ENCODE data around the gene RTTN. TPM values are rescaled to one million over a fixed set of nuclear protein-coding genes. Genes with fewer than 3 reads are reported as not detected.

The RTTN gene
- total and polyA plus RNA-seq, 2 of the 13 experiments (the other 11 are each of a cell fraction or from before 2014, with no cell fraction given): 5.4 to 18.7 TPM

- POLR2A ChIA-PET: no interaction called here
- no peaks in the 10 kb centered on the region for H3K27me3 ChIP-seq (ENCODE audit: control insufficient read depth in 1 of 2, insufficient read depth in 2 of 2, low read length in 2 of 2)
- peaks cover 13% of the 10 kb centered on the region for H3K4me1 ChIP-seq (ENCODE audit: insufficient read depth, low read length)
- no peaks in the 10 kb centered on the region for H4K20me1 ChIP-seq (ENCODE audit: insufficient read depth, low read length)
- H3K27ac ChIP-seq (ENCODE audit: extremely low read length, insufficient read depth, low read length): peak overlapping the region; percentile 19
- ATAC-seq: peak; percentile 56
- DNase-seq (ENCODE audit: low spot score): peak; percentile 58
- BruUV-seq (replicated peaks): no TSS peak
- in situ Hi-C loops (cut with HindIII; ENCODE audit: extremely low pct_ligation_motif_present, low pct_unique_long_range_greater_than_20kb): no loop called here
- peaks cover 2 to 22% of the 10 kb centered on the region in 2 experiments; a peak in 4 of 5 replicates for H3K36me3 ChIP-seq (replicated peaks in 1 of 2; ENCODE audit: control insufficient read depth in 1 of 2, insufficient read depth in 2 of 2, low read length in 2 of 2)
- H3K4me3 ChIP-seq (replicated peaks in 1 of 3; ENCODE audit: insufficient read depth in 1 of 3, low read depth in 2 of 3, low read length in 3 of 3): no peak overlapping the region
- no peaks in the 10 kb centered on the region for H3K9me3 ChIP-seq (ENCODE audit: low read length)
- no peak for FAIRE-seq
- intact Hi-C loops (cut with micrococcal nuclease; ENCODE audit: unreplicated experiment): no loop called here
- no peak overlapping the region for H3K4me2 ChIP-seq (ENCODE audit: low read depth, low read length)
- H3K79me2 ChIP-seq (ENCODE audit: insufficient read depth, low read length): no peaks in the 10 kb centered on the region
- 86% methylated on average over 1 of the region's 1 CpG for WGBS (ENCODE audit: low lambda C conversion rate)
- no peak overlapping the region for H2AFZ ChIP-seq (ENCODE audit: low read length)
- H3K9ac ChIP-seq (ENCODE audit: insufficient read depth, low read depth, low read length): no peak overlapping the region
- CTCF ChIA-PET (ENCODE audit: low intra/inter-chr PET ratio, low total read pairs): no interaction called here
- no peak for TF ChIP-seq FOSL1 (CRISPR knock-in tag; IDR thresholded peaks at IDR 0.05; ENCODE audit: borderline replicate concordance)
- TF ChIP-seq SIX4 (CRISPR knock-in tag; IDR thresholded peaks at IDR 0.05): peak; percentile 47; the same call in 1 of the 2 replicates
- TF ChIP-seq FOXA3 (CRISPR knock-in tag; IDR thresholded peaks at IDR 0.05): no peak
- TF ChIP-seq CAMTA2 (CRISPR knock-in tag; IDR thresholded peaks at IDR 0.05; ENCODE audit: borderline replicate concordance): no peak
- TF ChIP-seq ZXDC (CRISPR knock-in tag; IDR thresholded peaks at IDR 0.05): no peak
- TF ChIP-seq TBL1XR1 (IDR thresholded peaks at IDR 0.05; ENCODE audit: borderline replicate concordance, low read length, partially characterized antibody): peak; percentile 20
- TF ChIP-seq TEF (CRISPR knock-in tag; IDR thresholded peaks at IDR 0.05): peak; percentile 54; the same call in 1 of the 2 replicates
- TF ChIP-seq ZNF644 (CRISPR knock-in tag; IDR thresholded peaks at IDR 0.05; ENCODE audit: low read depth): 0 out of 2 replicates have a peak, but pooled peaks have one; percentile 18
- peak; percentile 39 for TF ChIP-seq ARID5B (CRISPR knock-in tag; IDR thresholded peaks at IDR 0.05)
- TF ChIP-seq SIX1 (CRISPR knock-in tag; IDR thresholded peaks at IDR 0.05; ENCODE audit: borderline replicate concordance): peak; percentile 87; the same call in 1 of the 2 replicates
- TF ChIP-seq ZFP91 (CRISPR knock-in tag; IDR thresholded peaks at IDR 0.05; ENCODE audit: borderline replicate concordance): no peak
- peak; percentile 35; the same call in 1 of the 2 replicates for TF ChIP-seq HOMEZ (CRISPR knock-in tag; IDR thresholded peaks at IDR 0.05; ENCODE audit: low read depth)
- TF ChIP-seq BCL6 (CRISPR knock-in tag; IDR thresholded peaks at IDR 0.05): peak; percentile 87
- TF ChIP-seq SKI (IDR thresholded peaks at IDR 0.05; ENCODE audit: partially characterized antibody): peak; percentile 12
- TF ChIP-seq ZNF619 (CRISPR knock-in tag; IDR thresholded peaks at IDR 0.05): no peak
Observed at GRCh38 chr18:70021043-70021442, 184.4 kb downstream of the RTTN start.
